MV-4-11 (cell line): ENCODE results near the gene GRID2.
A peak's percentile ranks its signal among the peaks of the same experiment; 100 is the strongest.
"Not testable (repeated sequence)": the region's sequence is repeated elsewhere in the genome, so short reads cannot be mapped to it uniquely, and the experiment has no call there.

Source experiments
- DNase-seq: peaks from one replicate; lab custom pipeline; 2025; lab: John Stamatoyannopoulos, UW

Gene GRID2

GRCh38 chr4:93203708-93204107, 899.9 kb downstream of the GRID2 start:
- DNase-seq, result no peak

DNA sequence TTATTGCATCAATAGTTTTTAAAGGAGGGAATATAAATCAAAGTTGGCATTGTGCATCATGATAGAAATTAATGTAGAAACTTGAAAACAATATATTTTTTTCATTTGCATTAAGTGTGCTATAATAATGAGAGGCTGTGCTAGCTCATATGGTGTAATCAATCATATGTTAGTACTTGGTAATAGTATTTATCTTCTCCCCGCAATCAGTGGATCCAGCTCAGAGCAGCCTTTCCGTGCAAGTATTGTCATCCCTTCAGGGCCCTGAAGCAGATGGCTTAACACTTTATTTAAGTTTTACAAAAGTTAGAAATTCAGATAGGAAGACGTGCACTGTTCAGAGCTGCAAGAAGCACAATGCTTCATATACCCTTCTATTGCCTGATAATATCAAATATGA, 908.5 kb downstream of the GRID2 start:
- no peak for DNase-seq

DNA sequence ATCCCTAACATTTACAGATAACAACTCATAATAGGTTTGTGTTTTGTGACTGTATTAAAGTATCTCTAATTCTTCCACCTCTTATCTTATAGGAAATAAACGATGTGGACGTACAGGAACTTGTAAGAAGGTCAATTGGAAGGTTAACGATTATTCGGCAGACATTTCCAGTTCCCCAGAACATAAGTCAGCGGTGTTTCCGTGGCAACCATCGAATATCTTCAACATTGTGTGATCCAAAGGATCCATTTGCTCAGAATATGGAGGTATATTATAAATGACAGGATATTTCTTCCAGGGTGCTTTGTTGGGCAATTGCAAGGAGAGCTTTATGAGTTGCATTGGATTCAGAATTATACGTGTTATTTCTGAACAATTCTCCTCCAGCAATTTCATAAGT, 912.9 kb downstream of the GRID2 start:
- no peak for DNase-seq

GRCh38 chr4:93217431-93217830, 913.7 kb downstream of the GRID2 start:
- no peak for DNase-seq

DNA sequence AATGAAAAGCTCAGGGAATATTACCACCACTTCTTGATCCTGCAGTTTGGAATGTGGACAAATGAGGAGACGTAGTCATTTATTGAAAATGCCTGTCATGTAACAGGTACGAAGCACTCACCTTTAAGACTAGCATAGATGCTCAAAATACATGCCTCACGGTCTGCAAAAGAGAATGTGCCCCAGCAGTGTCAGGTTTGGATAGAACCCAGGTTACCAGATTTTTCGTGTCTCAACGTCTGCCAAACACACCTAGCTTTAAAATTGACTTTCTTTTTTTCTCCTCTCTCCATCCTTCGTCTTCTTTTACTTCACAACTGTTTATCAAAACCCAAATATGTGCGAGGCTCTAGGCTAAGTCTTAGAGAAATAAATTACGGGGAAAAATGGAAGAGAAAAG, 918.0 kb downstream of the GRID2 start:
- no peak for DNase-seq

DNA sequence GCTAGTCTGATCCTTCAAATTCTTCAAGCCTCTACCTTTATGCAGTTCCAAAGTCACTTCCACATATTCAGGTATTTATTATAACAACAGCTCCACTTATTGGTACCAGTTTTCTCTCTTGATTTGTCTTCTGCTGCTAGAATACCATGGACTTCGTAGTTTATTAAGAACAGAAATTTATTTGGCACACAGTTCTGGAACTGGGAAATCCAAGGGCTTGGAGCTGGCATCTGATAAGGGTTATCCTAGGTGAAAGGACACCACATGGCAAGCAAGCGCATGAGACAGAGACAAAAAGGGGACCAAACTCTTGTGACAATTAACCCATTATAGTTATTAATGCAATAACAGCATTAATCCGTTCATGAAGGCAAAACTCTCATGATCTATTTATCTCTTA, 924.3 kb downstream of the GRID2 start:
- no peak for DNase-seq

- no peak for DNase-seq
Measured at GRCh38 chr4:93232883-93233282, 929.1 kb downstream of the GRID2 start.

DNA sequence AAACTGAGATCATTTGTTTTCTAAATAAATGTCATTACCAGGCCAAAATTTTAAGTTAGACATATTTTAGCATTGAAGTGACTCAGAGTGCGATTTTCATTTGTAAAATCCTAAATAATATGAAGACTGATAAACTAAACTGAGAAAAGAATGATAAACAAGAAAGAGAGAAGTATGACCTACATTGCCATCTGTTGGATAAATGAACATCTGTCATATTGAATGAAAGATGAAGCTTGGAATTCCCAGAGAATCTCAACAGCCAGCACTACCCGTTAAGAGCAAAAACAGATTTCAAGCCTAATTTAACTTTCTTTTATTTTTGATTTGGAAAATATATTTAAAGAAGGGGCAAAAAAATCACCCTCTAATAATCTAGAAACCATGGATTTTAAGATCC, 933.8 kb downstream of the GRID2 start:
- DNase-seq, result no peak

GRCh38 chr4:93243262-93243661, 939.5 kb downstream of the GRID2 start:
- DNase-seq, result no peak

DNA sequence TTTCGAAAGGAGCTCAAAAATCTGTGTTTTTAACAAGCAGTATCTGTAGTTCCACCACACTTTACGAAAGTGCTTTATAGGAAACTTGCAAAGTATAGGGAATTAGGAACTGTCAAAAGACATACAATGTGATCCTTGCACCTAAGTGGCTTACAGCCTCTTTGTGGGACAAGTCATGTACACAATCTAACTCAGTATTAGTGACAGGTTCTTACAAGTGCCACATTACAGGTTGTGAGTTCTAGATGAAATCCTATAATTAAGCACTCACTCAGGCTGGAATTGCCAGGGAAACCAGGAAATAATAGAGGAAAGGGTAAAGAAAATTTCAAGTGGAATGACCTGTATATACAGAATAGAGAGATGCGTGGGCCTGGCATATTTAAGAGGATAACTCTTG, 957.4 kb downstream of the GRID2 start:
- no peak for DNase-seq

DNA sequence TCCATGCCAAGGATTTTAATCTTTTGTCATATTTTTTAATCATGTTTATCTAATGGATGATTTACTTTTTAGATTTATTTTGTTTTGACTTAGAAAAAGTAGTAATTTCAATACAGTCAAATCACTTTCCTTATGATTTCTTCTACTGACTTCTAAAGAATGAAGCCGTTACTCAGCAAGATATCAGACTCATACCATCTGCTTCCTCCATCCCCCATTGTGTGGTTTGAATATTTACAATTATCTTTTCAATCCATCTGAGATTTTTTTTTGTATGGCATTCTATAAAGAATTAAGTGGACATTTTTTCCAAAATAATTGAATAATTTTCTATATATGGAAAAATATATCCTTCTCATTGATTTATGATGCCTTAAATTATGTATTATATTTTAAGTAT, 959.4 kb downstream of the GRID2 start:
- no peak for DNase-seq

DNA sequence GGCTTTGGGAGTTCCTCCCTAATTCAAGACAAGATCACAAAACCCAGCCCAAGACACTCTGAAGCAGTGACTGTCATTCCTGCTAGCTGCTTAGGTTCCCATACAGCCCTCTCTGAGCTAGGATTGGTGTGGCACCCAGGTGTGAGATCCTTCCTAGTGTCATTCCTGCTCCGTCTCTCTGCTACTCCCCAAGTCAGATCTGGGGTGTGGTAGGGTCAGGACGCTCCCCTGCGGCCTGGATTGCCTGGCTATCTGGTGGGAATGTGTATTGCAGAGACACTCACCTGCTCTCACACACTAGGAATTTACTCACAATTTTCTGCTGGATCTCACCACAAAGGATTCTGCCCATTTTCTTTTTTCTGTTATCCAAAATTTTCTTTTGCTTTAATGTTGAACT, 964.0 kb downstream of the GRID2 start:
- no peak for DNase-seq

- no peak for DNase-seq
Measured at GRCh38 chr4:93285346-93285745, 981.6 kb downstream of the GRID2 start.

- no peak for DNase-seq
Measured at GRCh38 chr4:93289241-93289640, 985.5 kb downstream of the GRID2 start.

DNA sequence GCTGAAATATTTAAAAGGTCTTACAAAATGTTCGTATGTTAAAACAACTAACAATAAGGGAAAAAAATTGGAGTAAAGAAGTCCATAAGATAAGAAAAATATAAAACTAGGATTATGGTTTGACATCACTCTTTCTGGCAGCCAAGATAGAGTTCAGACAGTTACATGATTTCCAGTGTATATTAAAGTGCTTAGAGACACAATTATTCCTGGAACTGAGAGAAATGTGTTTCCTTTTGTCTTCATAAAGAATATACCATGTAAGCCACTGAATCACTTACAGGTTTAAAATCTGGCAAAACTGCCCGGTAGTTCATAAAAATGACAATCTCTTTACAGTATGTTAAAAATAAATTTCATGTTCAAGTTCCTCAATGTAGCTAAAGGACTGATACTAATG, 986.1 kb downstream of the GRID2 start:
- no peak for DNase-seq

GRCh38 chr4:93299118-93299517, 995.4 kb downstream of the GRID2 start:
- peak; percentile 15 for DNase-seq

GRCh38 chr4:93300780-93301555, 997.2 kb downstream of the GRID2 start:
- not testable (repeated sequence) for DNase-seq

- no peak for DNase-seq
Measured at GRCh38 chr4:93302310-93302709, 998.5 kb downstream of the GRID2 start.

GRCh38 chr4:93303440-93303839, 999.7 kb downstream of the GRID2 start:
- DNase-seq, result no peak

DNA sequence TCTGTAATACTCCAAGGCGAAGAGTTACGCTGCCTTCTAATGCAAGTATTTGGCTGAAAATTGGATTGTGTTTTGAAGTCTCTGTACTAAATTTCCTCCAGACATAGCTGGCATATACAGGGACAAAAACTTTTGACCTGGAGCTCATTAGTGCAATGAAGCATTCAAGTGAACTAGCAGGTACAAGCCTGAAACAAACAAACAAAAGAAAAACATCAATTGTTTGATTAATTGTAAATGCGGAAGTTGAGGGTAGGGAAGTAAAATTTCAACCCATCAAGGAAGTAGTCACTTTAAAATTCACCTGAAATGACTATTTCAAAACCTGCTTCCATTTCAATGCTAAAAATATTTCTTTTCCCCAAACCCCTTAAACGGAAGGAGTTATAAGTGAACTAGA, 1008.5 kb downstream of the GRID2 start:
- DNase-seq, result no peak

GRCh38 chr4:93313197-93313596, 1009.4 kb downstream of the GRID2 start:
- no peak for DNase-seq

- DNase-seq, result no peak
Measured at GRCh38 chr4:93317057-93317456, 1013.3 kb downstream of the GRID2 start.

- no peak for DNase-seq
Measured at GRCh38 chr4:93317561-93317960, 1013.8 kb downstream of the GRID2 start.

DNA sequence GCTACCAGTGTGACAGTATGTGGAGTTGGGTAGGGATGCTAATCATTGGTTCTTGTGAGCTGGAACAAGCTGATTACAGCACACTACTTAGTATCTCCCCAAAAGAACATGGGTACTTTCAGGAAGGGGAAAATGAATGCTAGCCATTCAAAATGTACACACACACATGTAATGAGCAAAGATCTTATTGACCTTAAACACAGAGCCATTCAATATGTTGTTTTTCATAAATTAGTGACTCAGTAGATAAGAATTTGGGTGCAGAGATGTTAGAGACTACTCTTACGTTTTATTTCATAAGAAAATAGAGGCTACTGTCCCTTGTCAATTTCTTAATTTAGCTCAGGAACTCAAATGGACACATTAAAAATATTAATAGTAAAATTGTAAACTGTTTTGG, 1015.3 kb downstream of the GRID2 start:
- DNase-seq, result no peak
